K562 (cell line): ENCODE measurements around the gene FTO. TPM values are rescaled to one million over a fixed set of nuclear protein-coding genes. Genes with fewer than 3 reads are reported as not detected.

ENCODE experiments used
- AFF1 ChIP-seq, 2 experiments: fragments of 450-650 bp; IDR thresholded peaks; 2 replicates each; pipeline ENCODE4 v1.6.1; 2018; ENCODE audit warnings: mild to moderate bottlenecking in 2 of 2, low read depth in 1 of 2; ENCODE audit not compliant: partially characterized antibody in 2 of 2
- DEAF1 ChIP-seq: fragments of 450-650 bp; formaldehyde crosslinking; IDR thresholded peaks from 2 replicates; pipeline ENCODE4 v1.4.0; 2020; ENCODE audit warnings: mild to moderate bottlenecking, moderate library complexity
- ESRRA ChIP-seq: fragments of 450-650 bp; IDR thresholded peaks from 2 replicates; pipeline ENCODE4 v1.6.1; 2014; ENCODE audit warnings: low read depth, mild to moderate bottlenecking, moderate library complexity, borderline replicate concordance
- NCOA2 ChIP-seq, 2 experiments: fragments of 450-650 bp; IDR thresholded peaks; 2 replicates each; pipeline ENCODE4 v1.6.1; 2018; ENCODE audit warnings: mild to moderate bottlenecking in 2 of 2, moderate library complexity in 1 of 2; ENCODE audit not compliant: partially characterized antibody in 2 of 2
- NKRF ChIP-seq: fragments of 450-650 bp; IDR thresholded peaks from 2 replicates; pipeline ENCODE4 v1.6.1; 2016; ENCODE audit warnings: borderline replicate concordance
- RREB1 ChIP-seq: fragments of 250-450 bp; sonication (Bioruptor Pico); IDR thresholded peaks from 2 replicates; pipeline ENCODE4 v1.4.0; 2020
- SPI1 ChIP-seq: IDR thresholded peaks from 2 replicates; pipeline ENCODE4 v1.6.1; 2011; ENCODE audit warnings: low read depth, low read length, control low read depth, borderline replicate concordance
- ZNF589 ChIP-seq: fragments of 200-800 bp; sonication (Bioruptor generic); IDR thresholded peaks from 2 replicates; pipeline ENCODE4 v1.6.1; 2016; ENCODE audit warnings: low read depth, missing genetic modification characterization, missing compliant biosample characterization
- polyA plus RNA-seq, 8 experiments: library from polyadenylated mRNA; depleted of rRNA in 4 of 8; stranded (reverse) in 5 of 8; unstranded in 3 of 8; fragments of >200 nt; fragmentation: Nextera tagmentation in 2 of 8; fragmentation: Illumina TruSeq in 1 of 8; extraction: Ambion mirVana in 2 of 8; extraction: Trizol in 1 of 8; gene quantifications; 2 replicates each; pipeline versions ENCODE4 v1.2.1 to v1.2.3, GENCODE V29; 2011 to 2014; ENCODE audit warnings: inconsistent platforms in 1 of 8, missing spikeins in 1 of 8
- total RNA-seq, 7 experiments: library from RNA; depleted of rRNA in 6 of 7; stranded (reverse); fragments of >200 nt in 6 of 7; fragmentation: Illumina TruSeq in 2 of 7; extraction: Trizol in 2 of 7; gene quantifications; 2 replicates each; pipeline versions ENCODE4 v1.2.1 to v1.2.3, GENCODE V29; 2011 to 2021; ENCODE audit warnings: low replicate concordance in 1 of 7
- TF ChIP-seq, protein P1 (sequence below): fragments of 450-650 bp; IDR thresholded peaks from 2 replicates; pipeline ENCODE4 v1.6.1; 2016; ENCODE audit warnings: mild to moderate bottlenecking

The FTO gene
- total and polyA plus RNA-seq, 9 of the 15 experiments (the other 6 are each of a cell fraction or from before 2014, with no cell fraction given): 11.3 to 27.7 (median 25.5) TPM

DNA sequence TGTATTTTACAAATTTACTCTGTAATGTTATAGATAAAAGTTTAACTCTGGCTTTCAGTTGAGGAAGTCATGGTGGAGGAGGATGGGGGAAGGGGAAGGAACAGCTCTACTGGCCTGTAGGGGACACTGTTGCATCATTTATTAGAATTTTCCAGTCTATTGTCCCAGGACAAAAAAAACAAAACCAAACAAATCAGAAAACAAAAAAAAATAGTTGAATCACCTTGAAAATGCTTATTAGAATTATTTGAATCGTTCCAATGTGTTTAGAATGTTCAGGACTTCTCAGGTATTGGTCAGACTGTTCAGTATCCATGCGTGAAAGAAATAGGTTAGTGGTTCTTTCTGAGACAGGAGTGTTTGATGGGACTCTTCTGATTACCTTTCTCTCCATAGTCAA lies 242.0 kb downstream of the FTO start (continued):
- peak; percentile 70 for TF ChIP-seq DEAF1 (CRISPR knock-in tag)
- TF ChIP-seq NCOA2 (IDR thresholded peaks at IDR 0.05; ENCODE audit: partially characterized antibody in 2 of 2): no peak
- no peak for TF ChIP-seq SPI1
- TF ChIP-seq ESRRA: no peak
- no peak for TF ChIP-seq NKRF
- no peak for TF ChIP-seq ZNF589 (CRISPR knock-in tag)
- TF ChIP-seq RREB1 (CRISPR knock-in tag): no peak
- TF ChIP-seq, protein P1, sequence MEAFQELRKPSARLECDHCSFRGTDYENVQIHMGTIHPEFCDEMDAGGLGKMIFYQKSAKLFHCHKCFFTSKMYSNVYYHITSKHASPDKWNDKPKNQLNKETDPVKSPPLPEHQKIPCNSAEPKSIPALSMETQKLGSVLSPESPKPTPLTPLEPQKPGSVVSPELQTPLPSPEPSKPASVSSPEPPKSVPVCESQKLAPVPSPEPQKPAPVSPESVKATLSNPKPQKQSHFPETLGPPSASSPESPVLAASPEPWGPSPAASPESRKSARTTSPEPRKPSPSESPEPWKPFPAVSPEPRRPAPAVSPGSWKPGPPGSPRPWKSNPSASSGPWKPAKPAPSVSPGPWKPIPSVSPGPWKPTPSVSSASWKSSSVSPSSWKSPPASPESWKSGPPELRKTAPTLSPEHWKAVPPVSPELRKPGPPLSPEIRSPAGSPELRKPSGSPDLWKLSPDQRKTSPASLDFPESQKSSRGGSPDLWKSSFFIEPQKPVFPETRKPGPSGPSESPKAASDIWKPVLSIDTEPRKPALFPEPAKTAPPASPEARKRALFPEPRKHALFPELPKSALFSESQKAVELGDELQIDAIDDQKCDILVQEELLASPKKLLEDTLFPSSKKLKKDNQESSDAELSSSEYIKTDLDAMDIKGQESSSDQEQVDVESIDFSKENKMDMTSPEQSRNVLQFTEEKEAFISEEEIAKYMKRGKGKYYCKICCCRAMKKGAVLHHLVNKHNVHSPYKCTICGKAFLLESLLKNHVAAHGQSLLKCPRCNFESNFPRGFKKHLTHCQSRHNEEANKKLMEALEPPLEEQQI: no peak
- no peak for TF ChIP-seq AFF1 (IDR thresholded peaks at IDR 0.05; ENCODE audit: low read depth in 1 of 2, partially characterized antibody in 2 of 2)
